ENCODE data around the gene VEGFA.

GRCh38 chr6:43820486-43820885 is 50.5 kb downstream of the VEGFA start:
- TF ChIP-seq TAF1 (IDR thresholded peaks at IDR 0.05; ENCODE audit: low read depth, low read length) (no peak), POLR2A (IDR thresholded peaks at IDR 0.05; ENCODE audit: low read depth, low read length) (no peak), POLR2AphosphoS5 (IDR thresholded peaks at IDR 0.05; ENCODE audit: low read depth, low read length) (no peak), POU2F2 (IDR thresholded peaks at IDR 0.05; ENCODE audit: low read depth, low read length) (no peak)

All from GM12891 (cell line).